T-helper 2 cell (primary cell): Measurements from ENCODE around the gene RGS9.

Experiments used
- DNase-seq, 5 experiments: peaks; one replicate each; pipeline versions ENCODE4 v3.0.0 to v3.0.0-alpha.2; 2012 to 2022

Gene RGS9

GRCh38 chr17:65156835-65157565 lies 19.8 kb downstream of the RGS9 start:
- DNase-seq: no peak

DNA sequence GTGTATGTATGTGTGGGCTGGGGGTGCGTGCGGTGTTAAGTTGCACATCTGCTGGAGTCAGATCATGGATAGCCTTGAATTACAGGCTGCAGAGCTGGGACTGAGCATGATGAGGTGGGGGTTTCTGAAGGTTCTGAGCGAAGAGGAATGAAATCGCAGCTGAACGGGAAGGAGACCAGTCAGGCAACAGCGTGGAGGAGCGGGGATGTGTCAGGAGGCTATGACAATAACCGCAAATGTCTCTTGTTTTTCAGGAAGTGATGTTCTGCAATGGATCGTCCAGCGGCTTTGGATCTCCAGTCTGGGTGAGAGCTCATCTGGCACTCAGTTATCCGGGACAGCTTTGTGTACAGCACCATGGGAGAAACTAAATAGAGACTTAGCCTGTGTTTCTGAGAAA lies 20.9 kb downstream of the RGS9 start:
- no peak for DNase-seq

GRCh38 chr17:65158622-65159021 lies 21.5 kb downstream of the RGS9 start:
- DNase-seq: no peak

DNA sequence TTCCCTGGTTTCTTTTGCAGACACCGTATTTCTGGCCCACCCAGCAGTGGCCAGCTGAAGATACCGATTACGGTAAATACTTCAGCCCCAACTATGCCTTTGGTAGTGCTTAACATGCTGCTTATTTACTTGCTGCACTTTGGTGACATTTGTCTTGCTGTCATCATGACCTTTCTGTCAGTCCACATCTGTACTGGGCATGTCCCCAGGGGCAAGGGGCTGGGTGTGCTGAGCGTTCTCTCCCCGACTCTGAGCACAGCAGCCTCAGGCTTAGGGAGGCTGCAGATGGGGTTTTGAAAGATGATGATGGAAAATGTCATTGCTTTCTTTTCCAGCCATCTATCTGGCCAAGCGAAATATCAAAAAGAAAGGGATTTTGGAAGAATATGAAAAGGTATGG lies 23.3 kb downstream of the RGS9 start:
- no peak for DNase-seq

DNA sequence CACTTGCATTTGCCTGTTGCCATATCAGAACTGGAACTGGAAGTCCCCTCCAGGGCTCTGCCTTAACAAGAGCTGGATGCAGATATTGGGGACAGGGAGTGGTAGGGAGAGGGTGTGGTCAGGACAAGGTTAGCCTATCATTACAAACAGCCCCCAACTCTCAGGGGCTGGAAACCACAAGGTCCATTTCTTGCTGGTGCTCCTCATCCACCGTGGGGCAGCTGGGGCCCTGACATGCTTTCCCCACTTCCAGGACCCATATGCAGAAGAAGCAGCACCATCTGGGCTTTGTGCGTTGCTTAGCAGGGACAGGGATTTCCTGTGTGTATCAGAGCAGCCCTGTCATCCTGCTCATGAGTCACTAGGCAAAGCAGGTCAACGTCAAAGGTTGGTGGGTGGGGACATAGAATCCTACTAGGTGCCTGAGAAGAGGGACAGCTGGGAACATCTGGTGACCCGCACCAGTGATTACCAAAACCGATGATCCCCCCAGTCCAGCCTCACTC lies 26.9 kb downstream of the RGS9 start:
- peak in 3 of 5 experiments; percentile 16 to 56 (median 17) for DNase-seq

DNA sequence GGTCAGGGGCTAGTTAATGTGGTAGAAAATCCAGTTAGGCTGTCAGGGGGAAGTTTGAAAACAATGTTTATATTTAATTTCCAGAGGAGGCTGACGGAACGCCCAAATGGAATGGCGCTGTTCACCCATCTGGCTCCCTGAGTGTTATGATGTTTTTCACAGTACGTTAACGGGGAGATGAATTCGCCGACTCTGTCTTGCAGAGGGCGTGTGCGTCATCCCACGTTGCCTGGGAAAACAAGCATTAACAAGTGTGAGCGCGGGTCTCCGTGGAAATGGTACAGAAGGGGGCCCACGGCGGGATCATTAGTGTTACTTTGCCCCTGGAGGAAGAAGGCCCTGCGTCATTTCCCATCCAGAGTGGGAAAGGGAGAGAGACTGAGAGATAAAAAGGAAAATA lies 29.6 kb downstream of the RGS9 start:
- DNase-seq: no peak

DNA sequence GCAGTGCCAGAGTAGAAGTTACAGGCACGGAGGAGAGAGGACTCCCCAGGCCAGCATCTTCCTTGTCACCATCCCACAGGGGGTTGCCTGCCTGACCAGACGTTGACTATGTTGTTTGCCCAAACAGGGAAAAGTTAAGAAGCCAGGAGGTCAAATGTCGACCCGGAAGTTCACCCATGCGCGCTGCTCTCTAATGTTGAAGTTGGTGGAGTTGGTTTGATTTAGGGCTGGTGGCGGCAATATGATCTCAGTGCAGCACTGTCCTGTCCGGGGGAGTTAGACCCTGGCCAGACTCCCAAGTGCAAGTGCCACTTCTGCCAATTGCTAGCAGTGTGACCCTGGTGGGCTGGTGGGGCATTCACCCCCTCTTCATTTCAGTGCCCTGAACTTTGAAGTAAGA lies 30.4 kb downstream of the RGS9 start:
- no peak for DNase-seq

GRCh38 chr17:65169691-65170090 lies 32.5 kb downstream of the RGS9 start:
- no peak for DNase-seq

GRCh38 chr17:65170839-65171238 lies 33.7 kb downstream of the RGS9 start:
- no peak for DNase-seq

DNA sequence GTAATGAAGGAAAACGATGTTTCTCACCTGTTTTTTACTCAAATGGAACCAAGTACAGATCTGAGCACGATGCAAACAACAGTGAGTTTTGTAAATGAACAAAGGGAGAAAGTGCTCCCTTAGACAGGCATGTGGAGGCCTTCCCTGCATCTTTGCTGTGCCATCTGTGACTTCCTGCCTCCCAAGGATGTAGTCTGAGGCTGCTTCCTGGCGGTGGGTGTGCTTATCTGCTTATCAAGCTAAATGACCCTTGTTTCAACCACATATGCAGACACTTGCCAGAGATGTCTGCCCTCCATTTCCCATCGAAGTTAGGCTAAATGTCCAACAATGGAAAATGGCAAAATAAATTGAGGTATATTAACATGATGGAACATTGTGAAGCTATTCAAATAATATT lies 34.6 kb downstream of the RGS9 start:
- peak in 1 of 5 experiments; percentile 50 for DNase-seq

- DNase-seq: no peak
Observed at GRCh38 chr17:65172496-65173136, 35.4 kb downstream of the RGS9 start.

GRCh38 chr17:65173284-65173793 lies 36.2 kb downstream of the RGS9 start:
- DNase-seq: peak; percentile 11 to 99 (median 42)

GRCh38 chr17:65173976-65174683 lies 37.0 kb downstream of the RGS9 start:
- DNase-seq: peak in 1 of 5 experiments; percentile 53

- no peak for DNase-seq
Observed at GRCh38 chr17:65174974-65175373, 37.8 kb downstream of the RGS9 start.

GRCh38 chr17:65175952-65176351 lies 38.8 kb downstream of the RGS9 start:
- DNase-seq: peak in 1 of 5 experiments; percentile 59

- no peak for DNase-seq
Observed at GRCh38 chr17:65176646-65177409, 39.7 kb downstream of the RGS9 start.

- peak in 1 of 5 experiments; percentile 36 for DNase-seq
Observed at GRCh38 chr17:65177901-65178300, 40.7 kb downstream of the RGS9 start.

GRCh38 chr17:65180276-65180675 lies 43.1 kb downstream of the RGS9 start:
- peak in 1 of 5 experiments; percentile 63 for DNase-seq

DNA sequence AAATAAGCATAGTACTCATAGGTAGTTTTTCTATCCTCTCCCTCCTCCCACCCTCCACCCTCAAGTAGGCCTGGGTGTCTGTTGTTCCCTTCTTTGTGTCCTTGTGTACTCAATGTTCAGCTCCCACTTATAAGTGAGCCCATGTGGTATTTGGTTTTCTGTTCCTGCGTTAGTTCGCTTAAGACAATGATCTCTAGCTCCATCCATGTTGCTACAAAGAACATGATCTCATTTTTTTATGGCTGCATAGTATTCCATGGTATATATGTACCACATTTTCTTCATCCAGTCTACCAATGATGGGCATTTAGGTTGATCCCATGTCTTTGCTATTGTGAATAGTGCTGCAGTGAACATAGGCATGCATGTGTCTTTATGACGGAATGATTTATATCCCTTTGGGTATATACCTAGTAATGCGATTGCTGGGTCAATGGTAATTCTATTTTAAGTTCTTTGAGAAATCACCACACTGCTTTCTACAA lies 43.6 kb downstream of the RGS9 start:
- peak in 1 of 5 experiments; percentile 35 for DNase-seq

GRCh38 chr17:65181237-65182061 lies 44.3 kb downstream of the RGS9 start:
- peak in 2 of 5 experiments; percentile 27 to 95 for DNase-seq

DNA sequence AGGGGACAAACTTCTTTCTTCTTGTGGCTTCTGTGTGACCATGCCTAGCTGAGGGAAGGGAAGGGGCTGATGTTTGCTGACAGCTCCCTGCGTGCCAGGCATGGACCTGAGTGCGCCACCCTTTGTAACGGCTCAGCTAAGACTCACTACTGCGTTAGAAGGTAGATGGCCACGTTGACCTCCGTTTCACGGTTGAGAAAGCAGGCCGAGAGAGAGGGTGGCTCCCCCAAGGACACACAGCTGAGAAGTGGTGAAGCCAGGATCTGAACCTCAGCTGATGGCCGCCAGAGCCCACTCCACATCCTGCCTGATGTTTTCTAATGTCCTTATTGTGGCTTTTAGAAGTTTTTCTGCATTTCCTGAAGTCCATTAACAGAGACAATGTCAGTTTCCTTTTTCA lies 45.1 kb downstream of the RGS9 start:
- DNase-seq: peak in 1 of 5 experiments; percentile 40
